Lung (tissue), 12 donors: ENCODE measurements around the gene COL1A2. TPM values are rescaled to one million over a fixed set of nuclear protein-coding genes. Genes with fewer than 3 reads are reported as not detected.

ENCODE experiments used
- ATAC-seq: fragments of 200-7000 bp; cut with Tn5 transposase; one replicate; pipeline ENCODE4 v1.9.1; 2020; ENCODE audit warnings: moderate number of reproducible peaks; ENCODE audit not compliant: insufficient read depth, low FRiP score
- DNase-seq, 3 donors: peaks; one replicate each; pipeline ENCODE4 v3.0.0-alpha.2; 2013 to 2017
- H3K27ac ChIP-seq, 2 donors: one replicate each; pipeline ENCODE4 v1.5.1; 2013; ENCODE audit warnings: mild to moderate bottlenecking in 2 of 2, moderate library complexity in 2 of 2, control low read depth in 1 of 2, inconsistent platforms in 1 of 2, low read depth in 1 of 2, low read length in 1 of 2
- H3K27me3 ChIP-seq, 3 donors: one replicate each; pipeline ENCODE4 v1.5.1; 2013; ENCODE audit warnings: low read length in 2 of 3; ENCODE audit not compliant: control insufficient read depth in 3 of 3, insufficient read depth in 3 of 3
- H3K36me3 ChIP-seq, 4 donors: one replicate each; pipeline ENCODE4 v1.5.1; 2013; ENCODE audit warnings: low read length in 4 of 4, mild to moderate bottlenecking in 1 of 4, moderate library complexity in 1 of 4; ENCODE audit not compliant: control insufficient read depth in 4 of 4, insufficient read depth in 4 of 4
- H3K4me1 ChIP-seq, 5 donors: one replicate each; pipeline ENCODE4 v1.5.1; 2013; ENCODE audit warnings: low read length in 5 of 5, mild to moderate bottlenecking in 2 of 5, moderate library complexity in 1 of 5; ENCODE audit not compliant: control insufficient read depth in 5 of 5, insufficient read depth in 5 of 5
- H3K4me3 ChIP-seq: one replicate; pipeline ENCODE4 v1.5.1; 2013; ENCODE audit warnings: mild to moderate bottlenecking, control low read depth, moderate library complexity
- H3K9ac ChIP-seq, 2 donors: one replicate each; pipeline ENCODE4 v1.5.1; 2013; ENCODE audit warnings: low read length in 2 of 2, control low read depth in 1 of 2; ENCODE audit not compliant: insufficient read depth in 1 of 2
- H3K9me3 ChIP-seq, 4 donors: one replicate each; pipeline ENCODE4 v1.5.1; 2013; ENCODE audit warnings: low read length in 3 of 4, mild to moderate bottlenecking in 1 of 4, moderate library complexity in 1 of 4; ENCODE audit not compliant: control insufficient read depth in 4 of 4, insufficient read depth in 3 of 4
- CTCF ChIP-seq: IDR thresholded peaks from 2 replicates; pipeline ENCODE4 v1.5.1; 2012; ENCODE audit warnings: mild to moderate bottlenecking; ENCODE audit errors: control extremely low read depth, extremely low read depth
- WGBS, 2 donors: extraction: QIAGEN DNeasy Blood & Tissue Kit; methylation state at CpG; one replicate each; pipeline ENCODE4 v1.1.7; 2013; 5-methylcytosine and 5-hydroxymethylcytosine counted together
- polyA plus RNA-seq, 2 donors: library from polyadenylated mRNA; stranded (reverse); fragments of 200-250 nt; gene quantifications; one replicate each; pipeline ENCODE4 v1.2.1, GENCODE V29; 2013
- total RNA-seq, 2 donors: library from RNA; depleted of rRNA in 1 of 2; stranded (reverse); fragments of >200 nt in 1 of 2; gene quantifications; one replicate each; pipeline ENCODE4 v1.2.1, GENCODE V29; 2014 to 2021
- donor health status: control.
- donor health status: control.
- donor health status: Bipolar disorder and iron deficiency.
- donor health status: healthy.
- donor health status: DM: yes; HTN: yes; CAD: no.

Gene COL1A2
- total and polyA plus RNA-seq, 4 donors = 66.3 to 1,768 (median 336) TPM

GRCh38 chr7:94405506-94405905 lies 10.8 kb downstream of the COL1A2 start:
- TF ChIP-seq CTCF = no peak
- WGBS, 2 donors = 57 to 59% methylated on average over 1 of the region's 1 CpG
- H3K27ac ChIP-seq = no peak overlapping the region
- no peak for DNase-seq
- no peak overlapping the region for H3K9ac ChIP-seq
- H3K36me3 ChIP-seq = peaks cover 0 to 89% (median 39%) of the 10 kb centered on the region in 4 donors
- H3K27me3 ChIP-seq = no peaks in the 10 kb centered on the region
- peaks cover 0 to 16% (median 0%) of the 10 kb centered on the region in 5 donors for H3K4me1 ChIP-seq
- H3K4me3 ChIP-seq = no peak overlapping the region
- no peak for ATAC-seq
- no peaks in the 10 kb centered on the region for H3K9me3 ChIP-seq

- Histone ChIP-seq H3K4me3 (no peak overlapping the region), H3K27ac (no peak overlapping the region), H3K27me3 (no peaks in the 10 kb centered on the region), H3K4me1 (peaks cover 0 to 11% (median 0%) of the 10 kb centered on the region in 5 donors), H3K36me3 (peaks cover 0 to 88% (median 42%) of the 10 kb centered on the region in 4 donors), H3K9ac (no peak overlapping the region), H3K9me3 (no peaks in the 10 kb centered on the region)
- no peak for TF ChIP-seq CTCF
- ATAC-seq (no peak), DNase-seq (no peak)
- WGBS, 2 donors = 79 to 86% methylated on average over 6 of the region's 6 CpGs
Observed at GRCh38 chr7:94406696-94407095, 12.0 kb downstream of the COL1A2 start.

- Histone ChIP-seq H3K27me3 (no peaks in the 10 kb centered on the region), H3K27ac (no peak overlapping the region), H3K9me3 (no peaks in the 10 kb centered on the region), H3K36me3 (peaks cover 0 to 88% (median 44%) of the 10 kb centered on the region in 4 donors), H3K4me3 (no peak overlapping the region), H3K4me1 (peaks cover 0 to 15% (median 0%) of the 10 kb centered on the region in 5 donors), H3K9ac (peak overlapping the region in 1 of 2 donors; percentile 32)
- TF ChIP-seq CTCF = no peak
- DNase-seq (no peak), ATAC-seq (no peak)
- WGBS, 2 donors = 84 to 88% methylated on average over 15 of the region's 15 CpGs
Observed at GRCh38 chr7:94409200-94409948, 14.7 kb downstream of the COL1A2 start.
